GM21529 (cell line): ENCODE results near the gene TMEM260.
"Not testable (repeated sequence)": the region's sequence is repeated elsewhere in the genome, so short reads cannot be mapped to it uniquely, and the experiment has no call there.

Experiments used
- ATAC-seq: cut with Tn5 transposase; IDR thresholded peaks from one replicate; pipeline ENCODE4 v1.9.1; 2021; ENCODE audit not compliant: unreplicated experiment

The TMEM260 gene

GRCh38 chr14:56667290-56667689 is 87.7 kb downstream of the TMEM260 start:
- ATAC-seq: not testable (repeated sequence)

DNA sequence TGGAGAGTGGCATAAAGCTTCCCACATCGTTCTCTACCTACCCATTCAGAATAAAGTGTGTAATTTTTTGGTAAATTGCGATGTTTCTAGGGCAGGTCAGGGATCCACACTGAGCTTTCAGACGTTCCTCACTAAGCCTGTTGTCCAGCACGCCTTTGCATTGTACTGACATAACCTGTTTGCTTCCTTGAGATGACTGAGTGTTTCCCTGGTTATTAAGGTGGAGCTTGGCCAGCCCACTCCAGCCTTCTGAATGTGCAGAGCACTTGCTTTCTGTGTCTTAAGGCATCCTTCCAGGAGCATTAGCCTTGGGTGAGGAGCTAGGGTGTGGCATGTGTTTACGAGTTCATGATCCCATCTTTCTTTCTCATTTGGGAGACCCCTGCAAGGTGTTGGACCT is 96.4 kb downstream of the TMEM260 start:
- ATAC-seq: no peak

GRCh38 chr14:56678838-56679237 is 99.2 kb downstream of the TMEM260 start:
- ATAC-seq: no peak

- no peak for ATAC-seq
These were observed 106.8 kb downstream of the TMEM260 start for GRCh38 chr14:56686416-56686815.

GRCh38 chr14:56687123-56687522 is 107.5 kb downstream of the TMEM260 start:
- ATAC-seq: no peak

- no peak for ATAC-seq
These were observed 115.0 kb downstream of the TMEM260 start for GRCh38 chr14:56694609-56695008.

DNA sequence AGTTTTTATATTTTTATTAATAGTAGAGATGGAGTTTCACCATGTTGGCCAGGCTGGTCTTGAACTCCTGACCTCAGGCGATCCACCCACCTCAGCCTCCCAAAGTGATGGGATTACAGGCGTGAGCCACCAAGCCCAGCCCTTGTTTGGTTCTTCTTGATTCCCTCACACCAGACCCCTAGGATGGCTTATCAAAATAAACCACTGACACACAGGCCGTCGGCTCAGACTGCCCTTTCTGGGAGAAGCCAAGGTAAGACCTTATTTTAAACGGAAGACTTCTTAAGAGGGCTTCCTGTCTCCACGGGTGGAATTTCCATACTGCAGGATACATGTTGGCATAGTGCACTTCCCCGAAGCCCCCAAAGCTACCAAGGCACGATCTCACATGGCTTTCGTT is 115.6 kb downstream of the TMEM260 start:
- ATAC-seq: not testable (repeated sequence)
